H9 (cell line): ENCODE measurements around the gene SIVA1. TPM values are rescaled to one million over a fixed set of nuclear protein-coding genes. Genes with fewer than 3 reads are reported as not detected.

Experiments used
- DNase-seq: peaks from one replicate; pipeline ENCODE4 v3.0.0-alpha.2; 2017
- H2AFZ ChIP-seq: one replicate; pipeline ENCODE4 v1.6.1; 2013; ENCODE audit warnings: mild to moderate bottlenecking, low read length, control low read depth, moderate library complexity
- H2AK5ac ChIP-seq: 2 replicates; pipeline ENCODE4 v1.6.1; 2013; ENCODE audit warnings: low read length, control low read depth, mixed read lengths; ENCODE audit not compliant: insufficient read length
- H2BK120ac ChIP-seq: one replicate; pipeline ENCODE4 v1.6.1; 2013; ENCODE audit warnings: low read depth, mild to moderate bottlenecking, low read length, control low read depth, inconsistent platforms; ENCODE audit not compliant: poor library complexity, severe bottlenecking
- H2BK12ac ChIP-seq: 2 replicates; pipeline ENCODE4 v1.6.1; 2013; ENCODE audit warnings: low read length, control low read depth, mixed read lengths, low read depth; ENCODE audit not compliant: insufficient read length
- H2BK15ac ChIP-seq: 2 replicates; pipeline ENCODE4 v1.6.1; 2013; ENCODE audit warnings: low read depth, low read length, control low read depth
- H2BK20ac ChIP-seq: one replicate; pipeline ENCODE4 v1.6.1; 2013; ENCODE audit warnings: low read depth, mild to moderate bottlenecking, low read length, control low read depth, inconsistent platforms; ENCODE audit not compliant: poor library complexity, severe bottlenecking
- H2BK5ac ChIP-seq: 2 replicates; pipeline ENCODE4 v1.6.1; 2013; ENCODE audit warnings: low read length, control low read depth, mixed read lengths; ENCODE audit not compliant: insufficient read length
- H3K14ac ChIP-seq: 2 replicates; pipeline ENCODE4 v1.6.1; 2013; ENCODE audit warnings: low read length, control low read depth; ENCODE audit not compliant: insufficient read depth
- H3K18ac ChIP-seq: 2 replicates; pipeline ENCODE4 v1.6.1; 2013; ENCODE audit warnings: low read depth, mild to moderate bottlenecking, mixed read lengths, low read length, control low read depth; ENCODE audit not compliant: insufficient read length
- H3K23ac ChIP-seq: 2 replicates; pipeline ENCODE4 v1.6.1; 2013; ENCODE audit warnings: low read length, control low read depth, mixed read lengths, low read depth; ENCODE audit not compliant: insufficient read length
- H3K23me2 ChIP-seq: 2 replicates; pipeline ENCODE4 v1.6.1; 2013; ENCODE audit warnings: low read depth, mild to moderate bottlenecking, mixed read lengths, low read length, control low read depth; ENCODE audit not compliant: insufficient read length, poor library complexity, severe bottlenecking
- H3K27ac ChIP-seq: 2 replicates; pipeline ENCODE4 v1.5.1; 2013; ENCODE audit warnings: low read length, control low read depth, mixed read lengths, low read depth; ENCODE audit not compliant: insufficient read length
- H3K27me3 ChIP-seq: 2 replicates; pipeline ENCODE4 v1.6.1; 2013; ENCODE audit warnings: low read length, control low read depth, inconsistent platforms; ENCODE audit not compliant: insufficient read depth
- H3K4ac ChIP-seq: 2 replicates; pipeline ENCODE4 v1.6.1; 2013; ENCODE audit warnings: low read depth, mild to moderate bottlenecking, control low read depth, inconsistent platforms, low read length, moderate library complexity
- H3K4me1 ChIP-seq: 2 replicates; pipeline ENCODE4 v1.6.1; 2013; ENCODE audit warnings: low read length, control low read depth, inconsistent platforms; ENCODE audit not compliant: insufficient read depth
- H3K4me2 ChIP-seq: 2 replicates; pipeline ENCODE4 v1.6.1; 2013; ENCODE audit warnings: low read length, control low read depth, mixed read lengths; ENCODE audit not compliant: insufficient read length, insufficient read depth
- H3K56ac ChIP-seq: 2 replicates; pipeline ENCODE4 v1.6.1; 2013; ENCODE audit warnings: low read depth, mild to moderate bottlenecking, mixed read lengths, low read length, control low read depth; ENCODE audit not compliant: insufficient read length
- H3K79me1 ChIP-seq: 2 replicates; pipeline ENCODE4 v1.6.1; 2013; ENCODE audit warnings: low read depth, mild to moderate bottlenecking, moderate library complexity, low read length, control low read depth, inconsistent platforms; ENCODE audit not compliant: insufficient read depth, poor library complexity, severe bottlenecking
- H3K79me2 ChIP-seq: 2 replicates; pipeline ENCODE4 v1.6.1; 2013; ENCODE audit warnings: low read length, control low read depth, inconsistent platforms; ENCODE audit not compliant: insufficient read depth
- H3K9ac ChIP-seq: 2 replicates; pipeline ENCODE4 v1.6.1; 2013; ENCODE audit warnings: low read length, control low read depth, mixed read lengths; ENCODE audit not compliant: insufficient read length; ENCODE audit errors: extremely low read depth
- H3K9me3 ChIP-seq: one replicate; pipeline ENCODE4 v1.6.1; 2013; ENCODE audit warnings: low read depth, low read length, inconsistent platforms; ENCODE audit not compliant: control insufficient read depth
- H3T11ph ChIP-seq: one replicate; pipeline ENCODE4 v1.6.1; 2013; ENCODE audit warnings: mild to moderate bottlenecking, low read length, control low read depth, inconsistent platforms
- H4K20me1 ChIP-seq: one replicate; pipeline ENCODE4 v1.6.1; 2013; ENCODE audit not compliant: control insufficient read depth, insufficient read length, insufficient read depth
- H4K5ac ChIP-seq: 2 replicates; pipeline ENCODE4 v1.6.1; 2013; ENCODE audit warnings: low read depth, mild to moderate bottlenecking, mixed read lengths, low read length, control low read depth; ENCODE audit not compliant: insufficient read length
- H4K8ac ChIP-seq: replicated peaks from 2 replicates; pipeline ENCODE4 v1.6.1; 2013; ENCODE audit warnings: low read length, control low read depth, mixed read lengths, low read depth; ENCODE audit not compliant: insufficient read length
- H4K91ac ChIP-seq: 2 replicates; pipeline ENCODE4 v1.6.1; 2013; ENCODE audit warnings: low read depth, mild to moderate bottlenecking, moderate library complexity, mixed read lengths, low read length, control low read depth; ENCODE audit not compliant: insufficient read length
- H3K27ac Mint-ChIP-seq, 3 experiments: 2 replicates in 2 of 3; 3 replicates in 1 of 3; pipeline ENCODE4 v1.8.0; 2020 to 2021; ENCODE audit warnings: mixed read lengths in 3 of 3, mild to moderate bottlenecking in 1 of 3, moderate library complexity in 1 of 3
- H3K27me3 Mint-ChIP-seq: 2 replicates; pipeline ENCODE4 v1.8.0; 2021; ENCODE audit warnings: low read depth, mild to moderate bottlenecking, moderate library complexity, mixed read lengths
- H3K36me3 Mint-ChIP-seq, 3 experiments: 2 replicates in 2 of 3; 3 replicates in 1 of 3; pipeline ENCODE4 v1.8.0; 2020 to 2021; ENCODE audit warnings: low read depth in 3 of 3, mixed read lengths in 3 of 3; ENCODE audit not compliant: insufficient read depth in 1 of 3
- H3K4me1 Mint-ChIP-seq, 2 experiments: 2 replicates each; pipeline ENCODE4 v1.8.0; 2020; ENCODE audit warnings: mixed read lengths in 2 of 2
- H3K4me3 Mint-ChIP-seq, 2 experiments: 2 replicates in 1 of 2; 3 replicates in 1 of 2; pipeline ENCODE4 v1.8.0; 2020 to 2021; ENCODE audit warnings: mild to moderate bottlenecking in 2 of 2, mixed read lengths in 2 of 2, moderate library complexity in 1 of 2
- H3K9me3 Mint-ChIP-seq, 2 experiments: 2 replicates in 1 of 2; 3 replicates in 1 of 2; pipeline ENCODE4 v1.8.0; 2020; ENCODE audit warnings: mild to moderate bottlenecking in 2 of 2, mixed read lengths in 2 of 2, moderate library complexity in 1 of 2
- CTCF ChIP-seq: fragments of 200-600 bp; sonication (generic); conservative IDR thresholded peaks from 3 replicates; pipeline ENCODE4 v1.8.0; 2021; ENCODE audit warnings: antibody characterized with exemption, mild to moderate bottlenecking
- WGBS: extraction: QIAGEN DNeasy Blood & Tissue Kit; methylation state at CpG from one replicate; pipeline ENCODE4 v1.1.7; 2013; ENCODE audit warnings: missing lambda C conversion rate, low lambda C conversion rate, mixed read lengths; ENCODE audit not compliant: insufficient read length; ENCODE audit errors: extremely low coverage; 5-methylcytosine and 5-hydroxymethylcytosine counted together
- total RNA-seq: library from RNA; stranded (reverse); gene quantifications from 2 replicates; pipeline ENCODE4 v1.2.1, GENCODE V29; 2021

The SIVA1 gene
- total RNA-seq, 1 experiment from 2014 or later, result 125 TPM

GRCh38 chr14:104799244-104800014 is 46.5 kb downstream of the SIVA1 start:
- peak overlapping the region; percentile 50 for H3K4me2 ChIP-seq
- peaks cover 6% of the 10 kb centered on the region; the same call in 1 of the 2 replicates for H3K4me1 ChIP-seq

More at GRCh38 chr14:104799244-104800014, 46.5 kb downstream of the SIVA1 start:
- Histone ChIP-seq H2BK12ac (no peak overlapping the region), H3K18ac (no peak overlapping the region), H2BK20ac (no peak overlapping the region), H3K27me3 (peaks cover 23% of the 10 kb centered on the region; the same call in 1 of the 2 replicates), H2AK5ac (no peak overlapping the region), H3K9me3 (no peaks in the 10 kb centered on the region), H3K56ac (no peak overlapping the region), H3K23me2 (peaks cover 18% of the 10 kb centered on the region), H3K14ac (no peak overlapping the region), H2AFZ (no peak overlapping the region), H3K79me1 (no peaks in the 10 kb centered on the region), H2BK15ac (no peak overlapping the region), H3K9ac (no peak overlapping the region), H4K8ac (no peak overlapping the region), H3K27ac (no peak overlapping the region), H3K79me2 (no peaks in the 10 kb centered on the region), H3T11ph (no peak overlapping the region), H4K91ac (no peak overlapping the region), H3K4ac (no peak overlapping the region), H2BK120ac (no peak overlapping the region), H2BK5ac (no peak overlapping the region), H4K5ac (no peak overlapping the region), H3K23ac (no peak overlapping the region), H4K20me1 (no peaks in the 10 kb centered on the region)
- Mint-ChIP-seq H3K36me3 (peaks cover 0 to 4% (median 1%) of the 10 kb centered on the region in 3 experiments; a peak in 2 of 7 replicates), H3K27ac (peak overlapping the region; percentile 2 to 75 (median 65); a peak in 5 of 7 replicates), H3K4me1 (peaks cover 25 to 43% of the 10 kb centered on the region in 2 experiments), H3K4me3 (peak overlapping the region; percentile 74 to 82), H3K27me3 (peaks cover 72% of the 10 kb centered on the region), H3K9me3 (no peaks in the 10 kb centered on the region; a peak in 3 of 5 replicates)
- TF ChIP-seq CTCF, result peak; percentile 50; the same call in 2 of the 3 replicates
- WGBS, result no CpG with 5 or more reads among the region's 21 CpGs
- peak; percentile 72 for DNase-seq
